ENCODE measurements around the gene MISP.

DNA sequence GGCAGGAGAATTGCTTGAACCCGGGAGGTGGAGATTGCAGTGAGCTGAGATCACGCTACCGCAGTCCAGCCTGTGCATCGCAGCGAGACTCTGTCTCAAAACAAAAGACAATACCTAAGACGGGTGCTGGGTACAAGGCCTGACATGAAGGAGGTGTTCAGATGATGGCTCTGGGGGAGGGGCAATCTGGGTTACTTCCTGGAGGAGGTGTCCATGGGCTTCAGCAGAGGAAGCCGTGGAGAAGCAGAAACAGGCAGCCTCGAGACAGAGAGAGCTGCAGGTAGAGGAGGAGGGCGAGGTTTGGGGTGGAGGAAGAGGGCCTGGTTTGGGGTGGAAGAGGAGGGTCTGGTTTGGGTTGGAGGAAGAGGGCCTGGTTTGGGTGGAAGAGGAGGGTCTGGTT lies 3.6 kb downstream of the MISP start:
- TF ChIP-seq POLR2AphosphoS5 (IDR thresholded peaks at IDR 0.05; ENCODE audit: insufficient read depth in 1 of 2, low read depth in 1 of 2) (no peak), POLR2A (IDR thresholded peaks at IDR 0.05) (no peak)
- TF ChIP-seq, protein P1, sequence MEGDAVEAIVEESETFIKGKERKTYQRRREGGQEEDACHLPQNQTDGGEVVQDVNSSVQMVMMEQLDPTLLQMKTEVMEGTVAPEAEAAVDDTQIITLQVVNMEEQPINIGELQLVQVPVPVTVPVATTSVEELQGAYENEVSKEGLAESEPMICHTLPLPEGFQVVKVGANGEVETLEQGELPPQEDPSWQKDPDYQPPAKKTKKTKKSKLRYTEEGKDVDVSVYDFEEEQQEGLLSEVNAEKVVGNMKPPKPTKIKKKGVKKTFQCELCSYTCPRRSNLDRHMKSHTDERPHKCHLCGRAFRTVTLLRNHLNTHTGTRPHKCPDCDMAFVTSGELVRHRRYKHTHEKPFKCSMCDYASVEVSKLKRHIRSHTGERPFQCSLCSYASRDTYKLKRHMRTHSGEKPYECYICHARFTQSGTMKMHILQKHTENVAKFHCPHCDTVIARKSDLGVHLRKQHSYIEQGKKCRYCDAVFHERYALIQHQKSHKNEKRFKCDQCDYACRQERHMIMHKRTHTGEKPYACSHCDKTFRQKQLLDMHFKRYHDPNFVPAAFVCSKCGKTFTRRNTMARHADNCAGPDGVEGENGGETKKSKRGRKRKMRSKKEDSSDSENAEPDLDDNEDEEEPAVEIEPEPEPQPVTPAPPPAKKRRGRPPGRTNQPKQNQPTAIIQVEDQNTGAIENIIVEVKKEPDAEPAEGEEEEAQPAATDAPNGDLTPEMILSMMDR (IDR thresholded peaks at IDR 0.05): no peak

Data from vagina (tissue), 2 donors.